Bronchial epithelial cell (primary cell): ENCODE results near the gene CHSY3. TPM values are rescaled to one million over a fixed set of nuclear protein-coding genes. Genes with fewer than 3 reads are reported as not detected.

Experiments used
- DNase-seq: peaks from one replicate; pipeline ENCODE4 v3.0.0-alpha.2; 2010; ENCODE audit warnings: low read depth
- FAIRE-seq: peaks from 2 replicates; lab custom pipeline; 2011; peaks lifted over from hg19 to GRCh38; lab: Jason Lieb, UNC
- H3K27me3 ChIP-seq: 2 replicates; pipeline ENCODE4 v1.5.1; 2011; ENCODE audit warnings: low read length; ENCODE audit not compliant: control insufficient read depth, insufficient read depth
- H3K36me3 ChIP-seq: 2 replicates; pipeline ENCODE4 v1.5.1; 2011; ENCODE audit warnings: low read length; ENCODE audit not compliant: control insufficient read depth, insufficient read depth
- H3K4me3 ChIP-seq: 2 replicates; pipeline ENCODE4 v1.5.1; 2011; ENCODE audit warnings: mild to moderate bottlenecking, low read depth, low read length, control low read depth
- CTCF ChIP-seq: IDR thresholded peaks from 2 replicates; pipeline ENCODE4 v1.5.1; 2011; ENCODE audit warnings: mild to moderate bottlenecking, moderate library complexity, low read length, control low read depth, inconsistent platforms; ENCODE audit not compliant: insufficient read depth, severe bottlenecking
- total RNA-seq: library from RNA; depleted of rRNA; stranded (reverse); fragments of >200 nt; gene quantifications from 2 replicates; pipeline ENCODE4 v1.2.1, GENCODE V29; 2014

CHSY3 gene
- total RNA-seq = under 0.01 and 0.26 TPM in 2 replicates

- peaks cover 9% of the 10 kb centered on the region for H3K27me3 ChIP-seq
- FAIRE-seq (no peak), DNase-seq (peak; percentile 48)
- H3K4me3 ChIP-seq = peak within 1 kb of the TSS; percentile 43
- H3K36me3 ChIP-seq = no peaks in the 10 kb centered on the region
- peak; percentile 0 for TF ChIP-seq CTCF
Measured at GRCh38 chr5:129904102-129904666, at the start of gene CHSY3. Gene CHSY3, plus strand, starts transcription at chr5:129904465.

DNA sequence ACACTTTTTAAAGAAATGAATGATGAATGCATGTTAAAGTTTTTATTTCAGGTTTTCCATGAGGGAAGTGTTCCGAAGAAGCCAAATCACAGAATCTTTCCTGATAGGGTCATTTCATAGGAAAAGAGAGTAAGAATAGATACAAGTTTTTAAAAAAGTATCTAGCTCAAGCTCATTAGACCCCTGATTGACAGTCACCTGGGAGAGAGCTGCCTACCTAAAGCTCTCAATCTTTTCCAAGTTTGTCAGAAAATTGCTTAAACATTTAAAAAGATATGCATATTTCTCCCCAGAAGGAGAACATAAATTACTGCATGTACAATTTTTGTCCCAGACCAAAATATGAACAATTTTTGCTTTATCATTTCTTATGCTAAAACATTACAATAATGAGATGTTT lies 47.9 kb upstream of the CHSY3 start:
- no peak overlapping the region for H3K4me3 ChIP-seq
- H3K36me3 ChIP-seq = no peaks in the 10 kb centered on the region
- no peak for TF ChIP-seq CTCF
- FAIRE-seq = no peak
- no peak for DNase-seq
- no peaks in the 10 kb centered on the region for H3K27me3 ChIP-seq

GRCh38 chr5:129857116-129857515 lies 47.1 kb upstream of the CHSY3 start:
- Histone ChIP-seq H3K4me3 (no peak overlapping the region), H3K36me3 (no peaks in the 10 kb centered on the region), H3K27me3 (no peaks in the 10 kb centered on the region)
- DNase-seq (no peak), FAIRE-seq (no peak)
- no peak for TF ChIP-seq CTCF

DNA sequence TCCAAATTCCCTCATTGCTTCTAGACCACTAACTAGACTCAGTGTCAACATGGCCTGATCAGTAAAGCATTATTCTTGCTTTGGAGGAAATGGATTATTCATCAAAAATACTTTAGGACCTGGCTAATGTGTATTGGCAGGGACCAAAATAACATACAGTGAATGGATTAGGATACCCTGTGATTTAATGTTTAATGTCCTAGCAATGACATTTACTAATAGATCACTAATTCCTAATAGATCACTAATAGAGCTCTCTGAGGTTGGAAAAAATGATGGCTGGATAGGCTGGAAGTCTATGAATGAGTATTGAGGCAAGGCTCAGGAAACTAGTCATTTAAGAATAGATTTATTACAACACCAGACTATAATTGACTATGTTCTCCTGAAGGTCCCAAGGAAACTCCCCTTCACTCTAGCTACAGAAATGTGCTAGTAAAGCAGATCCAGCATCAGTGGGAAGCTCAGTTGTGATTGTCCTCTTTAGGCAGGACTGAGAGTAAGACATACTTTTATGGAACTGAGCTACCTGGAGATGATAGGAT lies 46.1 kb upstream of the CHSY3 start:
- FAIRE-seq (no peak), DNase-seq (no peak)
- no peak for TF ChIP-seq CTCF

DNA sequence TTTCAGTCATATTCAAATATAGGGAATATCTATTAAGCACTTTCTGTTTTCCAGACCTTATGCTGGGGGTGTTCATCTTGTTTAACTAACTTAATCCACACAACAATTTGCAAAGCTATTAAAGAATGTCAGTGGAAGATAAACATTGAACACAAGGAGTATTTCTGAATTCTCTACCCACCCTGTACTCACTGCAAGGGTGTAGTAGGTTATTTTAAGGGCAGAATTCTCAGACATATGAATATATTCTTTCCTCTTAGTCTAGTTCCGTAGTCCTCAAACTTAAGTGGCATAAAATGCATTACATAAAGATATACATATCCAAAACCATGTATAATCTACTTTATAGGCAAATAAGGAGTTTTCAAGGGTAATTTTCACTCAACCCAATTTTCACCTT lies 19.9 kb upstream of the CHSY3 start:
- FAIRE-seq = no peak
- Histone ChIP-seq H3K27me3 (no peaks in the 10 kb centered on the region), H3K36me3 (no peaks in the 10 kb centered on the region), H3K4me3 (no peak overlapping the region)
- TF ChIP-seq CTCF = no peak
- DNase-seq = no peak

More for the DNA sequence above, 46.1 kb upstream of the CHSY3 start:
- Histone ChIP-seq H3K36me3 (no peaks in the 10 kb centered on the region), H3K27me3 (no peaks in the 10 kb centered on the region), H3K4me3 (no peak overlapping the region)

DNA sequence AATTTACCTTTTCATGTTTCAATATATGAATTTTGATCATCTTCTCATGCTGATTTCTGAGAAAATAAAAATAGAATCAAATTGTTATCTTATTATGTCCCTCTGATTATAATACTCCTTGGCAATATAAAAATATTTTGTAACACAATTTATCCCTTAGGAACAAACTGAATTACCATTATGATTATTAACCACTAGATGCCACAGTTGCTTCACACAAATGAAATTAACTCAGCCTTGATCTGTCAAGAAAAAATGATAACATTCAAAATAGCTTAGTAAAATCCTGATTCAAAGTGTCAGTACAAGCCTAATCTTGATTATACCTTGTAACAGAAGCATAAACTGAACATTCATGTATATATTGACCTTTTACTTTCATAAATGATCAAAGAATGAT lies 4.8 kb upstream of the CHSY3 start:
- no peak for TF ChIP-seq CTCF
- DNase-seq (peak; percentile 42), FAIRE-seq (no peak)
- no peak overlapping the region for H3K4me3 ChIP-seq
- H3K27me3 ChIP-seq = peaks cover 2% of the 10 kb centered on the region
- no peaks in the 10 kb centered on the region for H3K36me3 ChIP-seq
